Coronary artery (tissue), 2 donors: ENCODE data around the gene FIBCD1.

Source experiments
- DNase-seq: peaks from one replicate; pipeline ENCODE4 v3.0.0-alpha.2; 2017; ENCODE audit warnings: low spot score
- H3K27ac ChIP-seq, 2 donors: fragments of 200-600 bp; sonication (generic); one replicate each; pipeline ENCODE4 v1.5.1; 2016 to 2019
- H3K4me3 ChIP-seq: fragments of 200-600 bp; sonication (generic); 2 replicates; pipeline ENCODE4 v1.5.1; 2016; ENCODE audit warnings: mild to moderate bottlenecking, moderate library complexity
- CTCF ChIP-seq: fragments of 200-600 bp; sonication (generic); IDR thresholded peaks from one replicate; pipeline ENCODE4 v1.5.1; 2019; ENCODE audit warnings: antibody characterized with exemption

The FIBCD1 gene

GRCh38 chr9:130902204-130903185 lies 36.6 kb downstream of the FIBCD1 start:
- no peak for DNase-seq
- Histone ChIP-seq H3K27ac (no peak overlapping the region), H3K4me3 (no peak overlapping the region)
- TF ChIP-seq CTCF, result no peak

GRCh38 chr9:130901498-130902203 lies 37.4 kb downstream of the FIBCD1 start:
- H3K27ac ChIP-seq, result no peak overlapping the region
- DNase-seq, result no peak
- TF ChIP-seq CTCF, result no peak
- H3K4me3 ChIP-seq, result no peak overlapping the region

GRCh38 chr9:130900701-130901497 lies 38.1 kb downstream of the FIBCD1 start:
- no peak overlapping the region for H3K4me3 ChIP-seq
- no peak for TF ChIP-seq CTCF
- no peak overlapping the region for H3K27ac ChIP-seq
- DNase-seq, result no peak

- no peak overlapping the region for H3K27ac ChIP-seq
- no peak overlapping the region for H3K4me3 ChIP-seq
- no peak for TF ChIP-seq CTCF
- no peak for DNase-seq
Observed at GRCh38 chr9:130899051-130899748, 39.8 kb downstream of the FIBCD1 start.

GRCh38 chr9:130898552-130898852 lies 40.5 kb downstream of the FIBCD1 start:
- no peak for DNase-seq
- H3K4me3 ChIP-seq, result no peak overlapping the region
- TF ChIP-seq CTCF, result no peak
- no peak overlapping the region for H3K27ac ChIP-seq

GRCh38 chr9:130897848-130898551 lies 41.0 kb downstream of the FIBCD1 start:
- no peak for DNase-seq
- Histone ChIP-seq H3K27ac (no peak overlapping the region), H3K4me3 (no peak overlapping the region)
- no peak for TF ChIP-seq CTCF
